SK-N-SH (cell line): ENCODE results near the gene PDE4D. TPM values are rescaled to one million over a fixed set of nuclear protein-coding genes. Genes with fewer than 3 reads are reported as not detected.

ENCODE experiments used
- CTCF ChIA-PET: fragments of 300-600, 350-600 bp; formaldehyde crosslinking; extraction: SDS; loops from one replicate; lab custom pipeline; 2021; lab: Yijun Ruan, JAX
- POLR2A ChIA-PET: fragments of 350-600 bp; sonication (Branson Sonifier 250); formaldehyde crosslinking; extraction: SDS; loops from one replicate; lab custom pipeline; 2020; ENCODE audit warnings: antibody characterized with exemption, inconsistent platforms; lab: Yijun Ruan, JAX
- DNase-seq: peaks from one replicate; pipeline ENCODE4 v3.0.0; 2012
- H2AFZ ChIP-seq: fragments of 200-600 bp; sonication (generic); 2 replicates; pipeline ENCODE4 v1.8.1; 2016; ENCODE audit warnings: antibody characterized with exemption, mild to moderate bottlenecking, low read depth
- H3F3A ChIP-seq: fragments of 200-600 bp; sonication (generic); replicated peaks from 2 replicates; pipeline ENCODE3; 2016; ENCODE audit warnings: antibody characterized with exemption, mild to moderate bottlenecking; ENCODE audit not compliant: insufficient read depth
- H3K27ac ChIP-seq, 2 experiments: fragments of 200-500 bp in 1 of 2; fragments of 200-600 bp in 1 of 2; sonication (Bioruptor generic) in 1 of 2; sonication (generic), shearing (Covaris generic) in 1 of 2; 2 replicates each; pipeline versions ENCODE4 v1.5.1 to v1.6.1; 2014 to 2016; ENCODE audit warnings: low read depth in 2 of 2, inconsistent platforms in 1 of 2, low read length in 1 of 2, mild to moderate bottlenecking in 1 of 2, mixed read lengths in 1 of 2
- H3K27me3 ChIP-seq: fragments of 200-600 bp; sonication (generic), shearing (Covaris generic); 2 replicates; pipeline ENCODE4 v1.6.1; 2016; ENCODE audit warnings: mixed run types; ENCODE audit not compliant: insufficient read depth
- H3K36me3 ChIP-seq, 2 experiments: fragments of 200-500 bp in 1 of 2; fragments of 200-600 bp in 1 of 2; sonication (Bioruptor generic) in 1 of 2; sonication (generic) in 1 of 2; replicated peaks in 1 of 2; 2 replicates each; pipeline versions ENCODE3 to v1.5.1; 2014 to 2016; ENCODE audit warnings: low read length in 1 of 2, mild to moderate bottlenecking in 1 of 2; ENCODE audit not compliant: insufficient read depth in 2 of 2, control insufficient read depth in 1 of 2
- H3K4me1 ChIP-seq, 2 experiments: fragments of 200-500 bp in 1 of 2; fragments of 200-600 bp in 1 of 2; sonication (Bioruptor generic) in 1 of 2; sonication (generic), shearing (Covaris generic) in 1 of 2; 2 replicates each; pipeline versions ENCODE4 v1.5.1 to v1.6.1; 2014 to 2016; ENCODE audit warnings: low read depth in 1 of 2, low read length in 1 of 2, mixed run types in 1 of 2; ENCODE audit not compliant: insufficient read depth in 2 of 2, control insufficient read depth in 1 of 2
- H3K4me2 ChIP-seq: fragments of 200-600 bp; sonication (generic), shearing (Covaris generic); 2 replicates; pipeline ENCODE4 v1.6.1; 2017; ENCODE audit warnings: mixed run types
- H3K4me3 ChIP-seq, 2 experiments: fragments of 200-500 bp in 1 of 2; fragments of 200-600 bp in 1 of 2; sonication (Bioruptor generic) in 1 of 2; sonication (generic), shearing (Covaris generic) in 1 of 2; 2 replicates each; pipeline versions ENCODE4 v1.5.1 to v1.8.1; 2014 to 2016; ENCODE audit warnings: low read depth in 2 of 2, inconsistent platforms in 1 of 2, low read length in 1 of 2, mild to moderate bottlenecking in 1 of 2, mixed read lengths in 1 of 2, moderate library complexity in 1 of 2
- H3K79me2 ChIP-seq: fragments of 200-600 bp; sonication (generic); 2 replicates; pipeline ENCODE4 v1.8.1; 2017; ENCODE audit warnings: mild to moderate bottlenecking; ENCODE audit not compliant: insufficient read depth
- H3K9ac ChIP-seq: fragments of 200-600 bp; sonication (generic); 2 replicates; pipeline ENCODE4 v1.6.1; 2017; ENCODE audit warnings: mixed run types
- H3K9me2 ChIP-seq: fragments of 200-600 bp; sonication (generic); 2 replicates; pipeline ENCODE4 v1.6.1; 2017; ENCODE audit warnings: mixed run types
- H3K9me3 ChIP-seq: fragments of 200-600 bp; sonication (generic); 2 replicates; pipeline ENCODE4 v1.6.1; 2017; ENCODE audit warnings: mixed run types, mild to moderate bottlenecking, moderate library complexity
- H4K20me1 ChIP-seq: fragments of 200-600 bp; sonication (generic); 2 replicates; pipeline ENCODE4 v1.6.1; 2017; ENCODE audit warnings: mild to moderate bottlenecking, mixed run types; ENCODE audit not compliant: insufficient read depth
- EZH2phosphoT487 ChIP-seq: fragments of 200-600 bp; sonication (generic); IDR thresholded peaks from 2 replicates; pipeline ENCODE4 v1.6.1; 2017; ENCODE audit warnings: low read depth, mixed run types, mild to moderate bottlenecking, antibody characterized with exemption, moderate library complexity, borderline replicate concordance
- FOSL2 ChIP-seq: IDR thresholded peaks from 2 replicates; pipeline ENCODE4 v1.4.0; 2012; ENCODE audit warnings: low read depth, mild to moderate bottlenecking, moderate library complexity, borderline replicate concordance
- FOXM1 ChIP-seq: IDR thresholded peaks from 2 replicates; pipeline ENCODE4 v1.4.0; 2012; ENCODE audit warnings: low read depth, mild to moderate bottlenecking
- JUND ChIP-seq: IDR thresholded peaks from 2 replicates; pipeline ENCODE4 v1.4.0; 2012
- MEF2A ChIP-seq: IDR thresholded peaks from 2 replicates; pipeline ENCODE4 v1.4.0; 2012; ENCODE audit warnings: low read depth, borderline replicate concordance
- MXI1 ChIP-seq: IDR thresholded peaks from 2 replicates; pipeline ENCODE4 v1.6.1; 2012; ENCODE audit warnings: mild to moderate bottlenecking, low read depth, low read length, improper control_type of control experiment
- NFIC ChIP-seq: IDR thresholded peaks from 2 replicates; pipeline ENCODE4 v1.4.0; 2012; ENCODE audit warnings: borderline replicate concordance
- POLR2AphosphoS5 ChIP-seq: IDR thresholded peaks from 2 replicates; pipeline ENCODE4 v1.6.1; 2012; ENCODE audit warnings: low read depth, low read length
- RFX5 ChIP-seq: IDR thresholded peaks from 2 replicates; pipeline ENCODE4 v1.6.1; 2012; ENCODE audit warnings: mild to moderate bottlenecking, improper control_type of control experiment, low read length
- SIN3A ChIP-seq: IDR thresholded peaks from 2 replicates; pipeline ENCODE4 v1.6.1; 2012; ENCODE audit warnings: low read depth, mild to moderate bottlenecking, low read length, moderate library complexity, borderline replicate concordance
- TCF12 ChIP-seq: IDR thresholded peaks from 2 replicates; pipeline ENCODE4 v1.4.0; 2012
- TEAD4 ChIP-seq: IDR thresholded peaks from 2 replicates; pipeline ENCODE4 v1.4.0; 2012; ENCODE audit warnings: mild to moderate bottlenecking, borderline replicate concordance; ENCODE audit not compliant: insufficient read depth
- polyA plus RNA-seq, 3 experiments: library from polyadenylated mRNA; depleted of rRNA; stranded (reverse); fragments of >200 nt; gene quantifications; 2 replicates each; pipeline ENCODE4 v1.2.3, GENCODE V29; 2012
- TF ChIP-seq, protein P1 (sequence below): fragments of 200-600 bp; sonication (generic); IDR thresholded peaks from 2 replicates; pipeline ENCODE4 v1.6.1; 2017; ENCODE audit warnings: antibody characterized with exemption, mild to moderate bottlenecking, moderate library complexity
- TF ChIP-seq, protein P2 (sequence below): IDR thresholded peaks from 2 replicates; pipeline ENCODE4 v1.6.1; 2012; ENCODE audit warnings: mild to moderate bottlenecking, low read depth, low read length, moderate library complexity
- TF ChIP-seq, protein P3 (sequence below): IDR thresholded peaks from 2 replicates; pipeline ENCODE4 v1.4.0; 2012; ENCODE audit warnings: low read depth, borderline replicate concordance
- TF ChIP-seq, protein P4 (sequence below): IDR thresholded peaks from 2 replicates; pipeline ENCODE4; 2012
- TF ChIP-seq, protein P5 (sequence below): IDR thresholded peaks from 2 replicates; pipeline ENCODE4 v1.4.0; 2012; ENCODE audit warnings: low read depth
- TF ChIP-seq, protein P6 (sequence below): IDR thresholded peaks from 2 replicates; pipeline ENCODE4 v1.4.0; 2012; ENCODE audit warnings: low read depth, borderline replicate concordance
- TF ChIP-seq, protein P7 (sequence below): fragments of 150-350 bp; IDR thresholded peaks from 2 replicates; pipeline ENCODE4 v1.6.1; 2016; ENCODE audit warnings: mild to moderate bottlenecking, low read depth, low read length

Gene PDE4D
- polyA plus RNA-seq, 1 of the 3 experiments (the other 2 are of a cell fraction), result 2.4 TPM

DNA sequence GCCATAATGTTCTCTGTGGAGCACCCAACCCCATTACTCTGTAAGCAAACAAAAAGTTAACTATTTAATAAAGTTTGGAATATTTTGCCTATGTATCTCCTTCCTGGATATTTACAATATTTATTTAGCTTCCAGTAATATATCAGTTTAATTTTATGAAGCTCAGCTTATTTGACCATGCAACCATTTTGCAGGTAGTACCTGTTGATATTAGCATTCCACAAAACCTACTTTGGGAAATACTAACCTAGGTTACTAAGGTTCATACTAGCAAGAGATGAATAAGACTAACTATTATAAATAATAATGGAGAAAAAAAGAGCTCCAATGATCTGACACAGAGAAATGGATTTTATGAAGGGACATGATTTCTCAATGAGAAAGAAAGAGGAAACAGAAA lies 506.4 kb downstream of the PDE4D start:
- Histone ChIP-seq H3K9me3 (no peaks in the 10 kb centered on the region), H3K27ac (no peak overlapping the region), H3K79me2 (no peaks in the 10 kb centered on the region), H3K9me2 (no peaks in the 10 kb centered on the region), H3K4me3 (no peak overlapping the region), H3K36me3 (no peaks in the 10 kb centered on the region), H3K9ac (no peak overlapping the region), H3K27me3 (no peaks in the 10 kb centered on the region), H2AFZ (no peak overlapping the region), H3F3A (no peaks in the 10 kb centered on the region), H4K20me1 (no peaks in the 10 kb centered on the region), H3K4me1 (no peaks in the 10 kb centered on the region; a peak in 1 of 4 replicates), H3K4me2 (no peak overlapping the region)
- CTCF ChIA-PET, result interaction anchor here (0.6 to 7.0 kb wide), 11 partner anchors 19 to 413 kb away, joined by 3 to 70 read pairs (median 5); no protein-coding TSS in a partner anchor
- TF ChIP-seq, protein P1, sequence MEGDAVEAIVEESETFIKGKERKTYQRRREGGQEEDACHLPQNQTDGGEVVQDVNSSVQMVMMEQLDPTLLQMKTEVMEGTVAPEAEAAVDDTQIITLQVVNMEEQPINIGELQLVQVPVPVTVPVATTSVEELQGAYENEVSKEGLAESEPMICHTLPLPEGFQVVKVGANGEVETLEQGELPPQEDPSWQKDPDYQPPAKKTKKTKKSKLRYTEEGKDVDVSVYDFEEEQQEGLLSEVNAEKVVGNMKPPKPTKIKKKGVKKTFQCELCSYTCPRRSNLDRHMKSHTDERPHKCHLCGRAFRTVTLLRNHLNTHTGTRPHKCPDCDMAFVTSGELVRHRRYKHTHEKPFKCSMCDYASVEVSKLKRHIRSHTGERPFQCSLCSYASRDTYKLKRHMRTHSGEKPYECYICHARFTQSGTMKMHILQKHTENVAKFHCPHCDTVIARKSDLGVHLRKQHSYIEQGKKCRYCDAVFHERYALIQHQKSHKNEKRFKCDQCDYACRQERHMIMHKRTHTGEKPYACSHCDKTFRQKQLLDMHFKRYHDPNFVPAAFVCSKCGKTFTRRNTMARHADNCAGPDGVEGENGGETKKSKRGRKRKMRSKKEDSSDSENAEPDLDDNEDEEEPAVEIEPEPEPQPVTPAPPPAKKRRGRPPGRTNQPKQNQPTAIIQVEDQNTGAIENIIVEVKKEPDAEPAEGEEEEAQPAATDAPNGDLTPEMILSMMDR, result no peak
- TF ChIP-seq, protein P2, sequence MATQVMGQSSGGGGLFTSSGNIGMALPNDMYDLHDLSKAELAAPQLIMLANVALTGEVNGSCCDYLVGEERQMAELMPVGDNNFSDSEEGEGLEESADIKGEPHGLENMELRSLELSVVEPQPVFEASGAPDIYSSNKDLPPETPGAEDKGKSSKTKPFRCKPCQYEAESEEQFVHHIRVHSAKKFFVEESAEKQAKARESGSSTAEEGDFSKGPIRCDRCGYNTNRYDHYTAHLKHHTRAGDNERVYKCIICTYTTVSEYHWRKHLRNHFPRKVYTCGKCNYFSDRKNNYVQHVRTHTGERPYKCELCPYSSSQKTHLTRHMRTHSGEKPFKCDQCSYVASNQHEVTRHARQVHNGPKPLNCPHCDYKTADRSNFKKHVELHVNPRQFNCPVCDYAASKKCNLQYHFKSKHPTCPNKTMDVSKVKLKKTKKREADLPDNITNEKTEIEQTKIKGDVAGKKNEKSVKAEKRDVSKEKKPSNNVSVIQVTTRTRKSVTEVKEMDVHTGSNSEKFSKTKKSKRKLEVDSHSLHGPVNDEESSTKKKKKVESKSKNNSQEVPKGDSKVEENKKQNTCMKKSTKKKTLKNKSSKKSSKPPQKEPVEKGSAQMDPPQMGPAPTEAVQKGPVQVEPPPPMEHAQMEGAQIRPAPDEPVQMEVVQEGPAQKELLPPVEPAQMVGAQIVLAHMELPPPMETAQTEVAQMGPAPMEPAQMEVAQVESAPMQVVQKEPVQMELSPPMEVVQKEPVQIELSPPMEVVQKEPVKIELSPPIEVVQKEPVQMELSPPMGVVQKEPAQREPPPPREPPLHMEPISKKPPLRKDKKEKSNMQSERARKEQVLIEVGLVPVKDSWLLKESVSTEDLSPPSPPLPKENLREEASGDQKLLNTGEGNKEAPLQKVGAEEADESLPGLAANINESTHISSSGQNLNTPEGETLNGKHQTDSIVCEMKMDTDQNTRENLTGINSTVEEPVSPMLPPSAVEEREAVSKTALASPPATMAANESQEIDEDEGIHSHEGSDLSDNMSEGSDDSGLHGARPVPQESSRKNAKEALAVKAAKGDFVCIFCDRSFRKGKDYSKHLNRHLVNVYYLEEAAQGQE, result no peak
- no peak for TF ChIP-seq TCF12
- no peak for TF ChIP-seq SIN3A
- no peak for TF ChIP-seq FOSL2
- TF ChIP-seq, protein P3, sequence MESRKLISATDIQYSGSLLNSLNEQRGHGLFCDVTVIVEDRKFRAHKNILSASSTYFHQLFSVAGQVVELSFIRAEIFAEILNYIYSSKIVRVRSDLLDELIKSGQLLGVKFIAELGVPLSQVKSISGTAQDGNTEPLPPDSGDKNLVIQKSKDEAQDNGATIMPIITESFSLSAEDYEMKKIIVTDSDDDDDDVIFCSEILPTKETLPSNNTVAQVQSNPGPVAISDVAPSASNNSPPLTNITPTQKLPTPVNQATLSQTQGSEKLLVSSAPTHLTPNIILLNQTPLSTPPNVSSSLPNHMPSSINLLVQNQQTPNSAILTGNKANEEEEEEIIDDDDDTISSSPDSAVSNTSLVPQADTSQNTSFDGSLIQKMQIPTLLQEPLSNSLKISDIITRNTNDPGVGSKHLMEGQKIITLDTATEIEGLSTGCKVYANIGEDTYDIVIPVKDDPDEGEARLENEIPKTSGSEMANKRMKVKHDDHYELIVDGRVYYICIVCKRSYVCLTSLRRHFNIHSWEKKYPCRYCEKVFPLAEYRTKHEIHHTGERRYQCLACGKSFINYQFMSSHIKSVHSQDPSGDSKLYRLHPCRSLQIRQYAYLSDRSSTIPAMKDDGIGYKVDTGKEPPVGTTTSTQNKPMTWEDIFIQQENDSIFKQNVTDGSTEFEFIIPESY, result no peak
- TF ChIP-seq MXI1, result no peak
- no peak for TF ChIP-seq TEAD4
- TF ChIP-seq, protein P4, sequence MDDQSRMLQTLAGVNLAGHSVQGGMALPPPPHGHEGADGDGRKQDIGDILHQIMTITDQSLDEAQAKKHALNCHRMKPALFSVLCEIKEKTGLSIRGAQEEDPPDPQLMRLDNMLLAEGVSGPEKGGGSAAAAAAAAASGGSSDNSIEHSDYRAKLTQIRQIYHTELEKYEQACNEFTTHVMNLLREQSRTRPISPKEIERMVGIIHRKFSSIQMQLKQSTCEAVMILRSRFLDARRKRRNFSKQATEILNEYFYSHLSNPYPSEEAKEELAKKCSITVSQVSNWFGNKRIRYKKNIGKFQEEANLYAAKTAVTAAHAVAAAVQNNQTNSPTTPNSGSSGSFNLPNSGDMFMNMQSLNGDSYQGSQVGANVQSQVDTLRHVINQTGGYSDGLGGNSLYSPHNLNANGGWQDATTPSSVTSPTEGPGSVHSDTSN, result no peak
- TF ChIP-seq, protein P5, sequence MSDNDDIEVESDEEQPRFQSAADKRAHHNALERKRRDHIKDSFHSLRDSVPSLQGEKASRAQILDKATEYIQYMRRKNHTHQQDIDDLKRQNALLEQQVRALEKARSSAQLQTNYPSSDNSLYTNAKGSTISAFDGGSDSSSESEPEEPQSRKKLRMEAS, result no peak
- TF ChIP-seq MEF2A, result no peak
- no peak for TF ChIP-seq FOXM1
- no peak for TF ChIP-seq EZH2phosphoT487
- TF ChIP-seq POLR2AphosphoS5, result no peak
- TF ChIP-seq RFX5, result no peak
- TF ChIP-seq NFIC, result no peak
- TF ChIP-seq JUND, result no peak
- TF ChIP-seq, protein P6, sequence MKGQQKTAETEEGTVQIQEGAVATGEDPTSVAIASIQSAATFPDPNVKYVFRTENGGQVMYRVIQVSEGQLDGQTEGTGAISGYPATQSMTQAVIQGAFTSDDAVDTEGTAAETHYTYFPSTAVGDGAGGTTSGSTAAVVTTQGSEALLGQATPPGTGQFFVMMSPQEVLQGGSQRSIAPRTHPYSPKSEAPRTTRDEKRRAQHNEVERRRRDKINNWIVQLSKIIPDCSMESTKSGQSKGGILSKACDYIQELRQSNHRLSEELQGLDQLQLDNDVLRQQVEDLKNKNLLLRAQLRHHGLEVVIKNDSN, result no peak
- TF ChIP-seq, protein P7, sequence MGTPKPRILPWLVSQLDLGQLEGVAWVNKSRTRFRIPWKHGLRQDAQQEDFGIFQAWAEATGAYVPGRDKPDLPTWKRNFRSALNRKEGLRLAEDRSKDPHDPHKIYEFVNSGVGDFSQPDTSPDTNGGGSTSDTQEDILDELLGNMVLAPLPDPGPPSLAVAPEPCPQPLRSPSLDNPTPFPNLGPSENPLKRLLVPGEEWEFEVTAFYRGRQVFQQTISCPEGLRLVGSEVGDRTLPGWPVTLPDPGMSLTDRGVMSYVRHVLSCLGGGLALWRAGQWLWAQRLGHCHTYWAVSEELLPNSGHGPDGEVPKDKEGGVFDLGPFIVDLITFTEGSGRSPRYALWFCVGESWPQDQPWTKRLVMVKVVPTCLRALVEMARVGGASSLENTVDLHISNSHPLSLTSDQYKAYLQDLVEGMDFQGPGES, result no peak
- POLR2A ChIA-PET, result no interaction called here
- no peak for DNase-seq
